B cell (primary cell): ENCODE results near the gene MC1R. TPM values are rescaled to one million over a fixed set of nuclear protein-coding genes. Genes with fewer than 3 reads are reported as not detected.

Source experiments
- ATAC-seq: fragments of 200-7000 bp; cut with Tn5 transposase; one replicate; pipeline ENCODE4 v1.10.0; 2021; ENCODE audit warnings: low read depth, mild to moderate bottlenecking, moderate number of reproducible peaks, moderate library complexity
- CTCF ChIA-PET: fragments of 350-600 bp; sonication (Branson Sonifier 250); formaldehyde crosslinking; loops from one replicate; lab custom pipeline; 2021; ENCODE audit warnings: antibody characterized with exemption, inconsistent platforms; lab: Charles Lee
- POLR2A ChIA-PET: fragments of 350-600 bp; sonication (Branson Sonifier 250); formaldehyde crosslinking; loops from one replicate; lab custom pipeline; 2021; ENCODE audit warnings: antibody characterized with exemption; lab: Charles Lee
- DNase-seq: peaks from one replicate; pipeline ENCODE4 v3.0.0; 2013
- H2AFZ ChIP-seq: 2 replicates; pipeline ENCODE4 v1.6.1; 2012; ENCODE audit warnings: mild to moderate bottlenecking, low read depth, low read length; ENCODE audit not compliant: insufficient read depth, poor library complexity, severe bottlenecking
- H3K27ac ChIP-seq, 2 donors: 1 replicate in 1 of 2; 2 replicates in 1 of 2; pipeline ENCODE4 v1.5.1; 2012 to 2013; ENCODE audit warnings: low read length in 2 of 2, mild to moderate bottlenecking in 2 of 2, moderate library complexity in 1 of 2
- H3K27me3 ChIP-seq, 4 experiments: fragments of 200-600 bp in 1 of 4; sonication (generic) in 1 of 4; replicated peaks in 1 of 4; 1 replicate in 2 of 4; 2 replicates in 2 of 4; pipeline versions ENCODE4 v1.6.1 to v1.7.0; 2013 to 2016; ENCODE audit warnings: low read length in 3 of 4, mild to moderate bottlenecking in 2 of 4, mixed read lengths in 1 of 4, moderate library complexity in 1 of 4; ENCODE audit not compliant: insufficient read depth in 4 of 4, control insufficient read depth in 3 of 4; ENCODE audit errors: control extremely low read depth in 1 of 4
- H3K36me3 ChIP-seq, 2 experiments: replicated peaks in 1 of 2; 1 replicate in 1 of 2; 2 replicates in 1 of 2; pipeline versions ENCODE4 v1.6.1 to v1.7.1; 2013; ENCODE audit warnings: low read length in 1 of 2; ENCODE audit not compliant: insufficient read depth in 2 of 2, control insufficient read depth in 1 of 2; ENCODE audit errors: control extremely low read depth in 1 of 2, extremely low read depth in 1 of 2
- H3K4me1 ChIP-seq, 2 donors: fragments of 200-600 bp in 1 of 2; sonication (generic) in 1 of 2; 1 replicate in 1 of 2; 2 replicates in 1 of 2; pipeline versions ENCODE4 v1.5.1 to v1.6.1; 2013 to 2017; ENCODE audit warnings: low read length in 2 of 2; ENCODE audit not compliant: control insufficient read depth in 2 of 2, insufficient read depth in 2 of 2
- H3K4me2 ChIP-seq: replicated peaks from 2 replicates; pipeline ENCODE3; 2012; ENCODE audit warnings: mild to moderate bottlenecking, low read depth, low read length; ENCODE audit not compliant: poor library complexity, severe bottlenecking
- H3K4me3 ChIP-seq, 5 experiments: fragments of 200-600 bp in 1 of 5; sonication (generic) in 1 of 5; 1 replicate in 3 of 5; 2 replicates in 2 of 5; pipeline versions ENCODE4 v1.5.1 to v1.7.0; 2011 to 2016; ENCODE audit warnings: low read length in 4 of 5, mild to moderate bottlenecking in 4 of 5, low read depth in 2 of 5, control low read depth in 1 of 5, moderate library complexity in 1 of 5; ENCODE audit not compliant: insufficient read depth in 1 of 5; ENCODE audit errors: control extremely low read depth in 1 of 5, extremely low read depth in 1 of 5
- H3K79me2 ChIP-seq: fragments of 200-600 bp; sonication (generic); one replicate; pipeline ENCODE4 v1.6.0; 2016; ENCODE audit warnings: low read length; ENCODE audit not compliant: control insufficient read depth, insufficient read depth
- H3K9ac ChIP-seq: fragments of 200-600 bp; sonication (generic); 2 replicates; pipeline ENCODE4 v1.6.1; 2017; ENCODE audit warnings: mild to moderate bottlenecking, low read length, moderate library complexity
- H3K9me3 ChIP-seq, 3 donors: one replicate each; pipeline versions ENCODE4 v1.6.1 to v1.7.1; 2013; ENCODE audit warnings: low read length in 2 of 3; ENCODE audit not compliant: control insufficient read depth in 2 of 3, insufficient read depth in 1 of 3; ENCODE audit errors: control extremely low read depth in 1 of 3
- H4K20me1 ChIP-seq: 2 replicates; pipeline ENCODE4 v1.6.0; 2012; ENCODE audit warnings: mild to moderate bottlenecking, low read length; ENCODE audit not compliant: insufficient read depth, control insufficient read depth, poor library complexity, severe bottlenecking
- H3K27ac Mint-ChIP-seq: one replicate; pipeline ENCODE4 v1.8.0; 2021; ENCODE audit warnings: mixed read lengths
- H3K27me3 Mint-ChIP-seq: one replicate; pipeline ENCODE4 v1.8.0; 2021; ENCODE audit warnings: mixed read lengths
- H3K4me1 Mint-ChIP-seq: one replicate; pipeline ENCODE4 v1.8.0; 2021; ENCODE audit warnings: mixed read lengths
- H3K4me3 Mint-ChIP-seq: one replicate; pipeline ENCODE4 v1.8.0; 2021; ENCODE audit warnings: mixed read lengths
- H3K9me3 Mint-ChIP-seq: one replicate; pipeline ENCODE4 v1.8.0; 2022; ENCODE audit warnings: mixed read lengths; ENCODE audit not compliant: insufficient read depth
- CTCF ChIP-seq: fragments of 200-600 bp; IDR thresholded peaks from one replicate; pipeline ENCODE4 v1.8.0; 2022; ENCODE audit warnings: antibody characterized with exemption, mild to moderate bottlenecking
- EZH2 ChIP-seq: IDR thresholded peaks from 2 replicates; pipeline ENCODE4 v1.6.1; 2012; ENCODE audit warnings: borderline replicate concordance, low read depth, mild to moderate bottlenecking, moderate library complexity, low read length; ENCODE audit not compliant: insufficient read depth, poor library complexity, severe bottlenecking
- WGBS: methylation state at CpG from one replicate; pipeline ENCODE4 v1.1.5; 2013; ENCODE audit warnings: missing lambda C conversion rate; ENCODE audit not compliant: insufficient coverage; 5-methylcytosine and 5-hydroxymethylcytosine counted together
- intact Hi-C: fragments of 100-400 bp; cut with micrococcal nuclease; formaldehyde crosslinking; loops from one replicate; pipeline ENCODE4 v1.10.0; 2022
- polyA plus RNA-seq: library from polyadenylated mRNA; depleted of rRNA; stranded (reverse); fragments of >200 nt; gene quantifications from 2 replicates; pipeline ENCODE4 v1.2.3, GENCODE V29; 2012
- total RNA-seq, 2 donors: library from RNA; stranded (reverse); fragments of 120-200 nt in 1 of 2; gene quantifications; 1 replicate in 1 of 2; 2 replicates in 1 of 2; pipeline versions ENCODE4 v1.2.3 to v1.2.4, GENCODE V29; 2013 to 2022

Gene MC1R
- total and polyA plus RNA-seq, 2 donors (not counting 1 experiment from before 2014, with no cell fraction given) = 13.2 to 15.2 TPM

GRCh38 chr16:89936034-89936433, 17.4 kb downstream of the MC1R start:
- Histone ChIP-seq H3K9me3 (peaks cover 0 to 7% (median 0%) of the 10 kb centered on the region in 3 donors), H3K27me3 (peaks cover 0 to 9% (median 4%) of the 10 kb centered on the region in 4 experiments), H3K79me2 (no peaks in the 10 kb centered on the region), H3K36me3 (no peaks in the 10 kb centered on the region), H3K27ac (no peak overlapping the region), H3K4me3 (no peak overlapping the region), H3K4me1 (peaks cover 0 to 9% of the 10 kb centered on the region in 2 donors), H4K20me1 (no peaks in the 10 kb centered on the region), H3K9ac (no peak overlapping the region), H3K4me2 (no peak overlapping the region), H2AFZ (no peak overlapping the region)
- no peak for TF ChIP-seq EZH2
- no peak for TF ChIP-seq CTCF
- no peak for ATAC-seq
- Mint-ChIP-seq H3K27ac (no peak overlapping the region), H3K9me3 (no peaks in the 10 kb centered on the region), H3K27me3 (peaks cover 14% of the 10 kb centered on the region), H3K4me3 (no peak overlapping the region), H3K4me1 (peaks cover 12% of the 10 kb centered on the region)
- intact Hi-C loops = no loop called here
- no peak for DNase-seq
- WGBS = 72% methylated on average over 11 of the region's 13 CpGs
- ChIA-PET CTCF (no interaction called here), POLR2A (no interaction called here)

GRCh38 chr16:89936508-89936907, 17.8 kb downstream of the MC1R start:
- ChIA-PET CTCF (no interaction called here), POLR2A (no interaction called here)
- Histone ChIP-seq H4K20me1 (no peaks in the 10 kb centered on the region), H3K36me3 (no peaks in the 10 kb centered on the region), H3K4me3 (no peak overlapping the region), H3K9me3 (peaks cover 0 to 4% (median 0%) of the 10 kb centered on the region in 3 donors), H3K27me3 (peaks cover 0 to 7% (median 2%) of the 10 kb centered on the region in 4 experiments), H3K4me1 (peaks cover 0 to 4% of the 10 kb centered on the region in 2 donors), H3K9ac (no peak overlapping the region), H2AFZ (no peak overlapping the region), H3K4me2 (no peak overlapping the region), H3K27ac (no peak overlapping the region), H3K79me2 (no peaks in the 10 kb centered on the region)
- WGBS = 97% methylated on average over 14 of the region's 14 CpGs
- no peak overlapping the region for H3K27ac Mint-ChIP-seq
- H3K4me1 Mint-ChIP-seq = peaks cover 7% of the 10 kb centered on the region
- H3K4me3 Mint-ChIP-seq = no peak overlapping the region
- no peaks in the 10 kb centered on the region for H3K9me3 Mint-ChIP-seq
- no peak for DNase-seq
- no peak for TF ChIP-seq EZH2
- TF ChIP-seq CTCF = no peak
- ATAC-seq = no peak
- intact Hi-C loops = no loop called here
- peaks cover 11% of the 10 kb centered on the region for H3K27me3 Mint-ChIP-seq
